GM12878 (cell line): Measurements from ENCODE around the gene CACNA1A. TPM values are rescaled to one million over a fixed set of nuclear protein-coding genes. Genes with fewer than 3 reads are reported as not detected.

Source experiments
- ATAC-seq: fragments of 200-7000 bp; cut with Tn5 transposase; 3 replicates; pipeline ENCODE4 v1.9.1; 2020; ENCODE audit warnings: mild to moderate bottlenecking, moderate library complexity
- BruUV-seq: library from RNA; stranded (reverse); fragments of 400-500 nt; replicated peaks from 2 replicates; lab custom pipeline; 2021; lab: Mats Ljungman, UMichigan
- CTCF ChIA-PET: fragments of 300-600 bp; sonication (Branson Sonifier 250); formaldehyde crosslinking; extraction: SDS; loops from one replicate; lab custom pipeline; 2021; ENCODE audit warnings: inconsistent platforms; lab: Yijun Ruan, JAX
- POLR2A ChIA-PET: fragments of 350-600 bp; formaldehyde crosslinking; extraction: SDS; loops from one replicate; lab custom pipeline; 2021; ENCODE audit warnings: inconsistent platforms; lab: Charles Lee
- RAD21 ChIA-PET: fragments of 300-600 bp; sonication (Branson Sonifier 250); formaldehyde crosslinking; loops from one replicate; lab custom pipeline; 2023; ENCODE audit warnings: antibody characterized with exemption; ENCODE audit not compliant: unreplicated experiment; lab: Charles Lee
- SMC1A ChIA-PET: fragments of 300-600 bp; sonication (Branson Sonifier 250); formaldehyde crosslinking; loops from one replicate; lab custom pipeline; 2023; ENCODE audit not compliant: unreplicated experiment, uncharacterized antibody; lab: Charles Lee
- DNase-seq: peaks from one replicate; pipeline ENCODE4 v3.0.0-alpha.2; 2011; ENCODE audit warnings: low read depth, low spot score
- FAIRE-seq: peaks from 3 replicates; lab custom pipeline; 2011; peaks lifted over from hg19 to GRCh38; lab: Jason Lieb, UNC
- H2AFZ ChIP-seq: 2 replicates; pipeline ENCODE4 v1.6.0; 2011; ENCODE audit warnings: low read depth, low read length, control low read depth; ENCODE audit not compliant: control insufficient read depth
- H3K27ac ChIP-seq: 2 replicates; pipeline ENCODE4 v1.5.1; 2011; ENCODE audit warnings: control low read depth; ENCODE audit not compliant: control insufficient read depth, insufficient read depth
- H3K27me3 ChIP-seq, 2 experiments: replicated peaks in 1 of 2; 2 replicates each; pipeline versions ENCODE4 v1.6.0 to v1.6.1; 2011; ENCODE audit warnings: low read length in 1 of 2; ENCODE audit not compliant: control insufficient read depth in 2 of 2, insufficient read depth in 2 of 2
- H3K36me3 ChIP-seq, 2 experiments: 2 replicates each; pipeline ENCODE4 v1.5.1; 2011; ENCODE audit warnings: low read length in 1 of 2; ENCODE audit not compliant: control insufficient read depth in 2 of 2, insufficient read depth in 2 of 2
- H3K4me1 ChIP-seq: 2 replicates; pipeline ENCODE4 v1.6.1; 2011; ENCODE audit warnings: mild to moderate bottlenecking, low read length, moderate library complexity, mixed read lengths; ENCODE audit not compliant: control insufficient read depth, insufficient read depth
- H3K4me2 ChIP-seq: 2 replicates; pipeline ENCODE4 v1.6.0; 2011; ENCODE audit warnings: control low read depth; ENCODE audit not compliant: control insufficient read depth, insufficient read depth
- H3K4me3 ChIP-seq: fragments of 200-600 bp; sonication (generic); 2 replicates; pipeline ENCODE4 v1.5.1; 2016
- H3K79me2 ChIP-seq: 2 replicates; pipeline ENCODE4 v1.6.0; 2011; ENCODE audit warnings: low read length; ENCODE audit not compliant: control insufficient read depth, insufficient read depth
- H3K9ac ChIP-seq: 2 replicates; pipeline ENCODE4 v1.8.0; 2011; ENCODE audit warnings: low read length, control low read depth, mixed read lengths; ENCODE audit not compliant: control insufficient read depth, insufficient read depth
- H3K9me3 ChIP-seq: replicated peaks from 3 replicates; pipeline ENCODE4 v1.5.1; 2011; ENCODE audit warnings: mild to moderate bottlenecking, low read length; ENCODE audit not compliant: control insufficient read depth, insufficient read depth
- H4K20me1 ChIP-seq: 2 replicates; pipeline ENCODE4 v1.6.0; 2011; ENCODE audit not compliant: control insufficient read depth, insufficient read depth
- ASH2L ChIP-seq: fragments of 300-600, 200-600 bp; sonication (generic); IDR thresholded peaks from 2 replicates; pipeline ENCODE4 v1.6.1; 2017; ENCODE audit warnings: low read depth, mild to moderate bottlenecking, borderline replicate concordance
- ATF7 ChIP-seq: fragments of 450-650 bp; IDR thresholded peaks from 2 replicates; pipeline ENCODE4 v1.6.1; 2016; ENCODE audit warnings: low read depth, mild to moderate bottlenecking
- BMI1 ChIP-seq: fragments of 450-650 bp; IDR thresholded peaks from 2 replicates; pipeline ENCODE4 v1.6.1; 2016; ENCODE audit warnings: mild to moderate bottlenecking, moderate library complexity, borderline replicate concordance
- E2F4 ChIP-seq: IDR thresholded peaks from 2 replicates; pipeline ENCODE4 v1.6.1; 2012; ENCODE audit warnings: low read depth, low read length, improper control_type of control experiment
- EED ChIP-seq: sonication (generic); IDR thresholded peaks from 2 replicates; pipeline ENCODE4 v1.6.1; 2016; ENCODE audit warnings: antibody characterized with exemption, low read depth
- KLF5 ChIP-seq: fragments of 450-650 bp; IDR thresholded peaks from 2 replicates; pipeline ENCODE4 v1.6.1; 2014; ENCODE audit warnings: mild to moderate bottlenecking; ENCODE audit not compliant: partially characterized antibody
- MLLT1 ChIP-seq: fragments of 450-650 bp; IDR thresholded peaks from 2 replicates; pipeline ENCODE4 v1.6.1; 2016; ENCODE audit warnings: mild to moderate bottlenecking
- MYC ChIP-seq: IDR thresholded peaks from 2 replicates; pipeline ENCODE4 v1.6.1; 2011; ENCODE audit warnings: mild to moderate bottlenecking, low read length, moderate library complexity, inconsistent platforms; ENCODE audit not compliant: insufficient read depth, insufficient replicate concordance, insufficient read length, severe bottlenecking
- NFXL1 ChIP-seq: fragments of 450-650 bp; IDR thresholded peaks from 2 replicates; pipeline ENCODE4 v1.6.1; 2017; ENCODE audit warnings: antibody characterized with exemption, mild to moderate bottlenecking, borderline replicate concordance
- RAD21 ChIP-seq: IDR thresholded peaks from 2 replicates; pipeline ENCODE4 v1.6.1; 2011; ENCODE audit warnings: mild to moderate bottlenecking, low read depth, low read length, moderate library complexity; ENCODE audit not compliant: insufficient read depth
- SIX5 ChIP-seq: IDR thresholded peaks from 2 replicates; pipeline ENCODE4 v1.6.1; 2011; ENCODE audit warnings: mild to moderate bottlenecking, low read depth, low read length, moderate library complexity; ENCODE audit not compliant: severe bottlenecking
- SMAD5 ChIP-seq: IDR thresholded peaks from 2 replicates; pipeline ENCODE4 v1.6.1; 2016; ENCODE audit warnings: antibody characterized with exemption, low read depth
- TCF7 ChIP-seq: IDR thresholded peaks from 2 replicates; pipeline ENCODE4 v1.6.1; 2014; ENCODE audit warnings: antibody characterized with exemption, borderline replicate concordance
- YBX1 ChIP-seq: fragments of 450-650 bp; IDR thresholded peaks from 2 replicates; pipeline ENCODE4 v1.6.1; 2016; ENCODE audit warnings: antibody characterized with exemption
- ZBTB40 ChIP-seq: fragments of 450-650 bp; IDR thresholded peaks from 2 replicates; pipeline ENCODE4 v1.6.1; 2016; ENCODE audit warnings: mild to moderate bottlenecking, moderate library complexity, borderline replicate concordance
- WGBS: methylation state at CpG from one replicate; pipeline ENCODE4 v1.1.6; 2016; ENCODE audit warnings: low lambda C conversion rate; ENCODE audit not compliant: insufficient replicate concordance, insufficient coverage; ENCODE audit errors: missing lambda C conversion rate; 5-methylcytosine and 5-hydroxymethylcytosine counted together
- in situ Hi-C: fragments of 300-500 bp; cut with MboI; formaldehyde crosslinking; loops from 9 replicates; pipeline ENCODE4 v1.14.3; 2018; ENCODE audit warnings: mixed read lengths
- intact Hi-C: fragments of 100-400 bp; cut with micrococcal nuclease; formaldehyde crosslinking; loops from one replicate; pipeline ENCODE4 v1.14.2; 2022; ENCODE audit not compliant: unreplicated experiment
- polyA plus RNA-seq, 11 experiments: library from polyadenylated mRNA; depleted of rRNA in 4 of 11; unstranded in 6 of 11; stranded (reverse) in 5 of 11; fragments of >200 nt; fragmentation: Nextera tagmentation in 4 of 11; fragmentation: Illumina TruSeq in 1 of 11; extraction: Ambion mirVana in 4 of 11; extraction: Trizol in 1 of 11; gene quantifications; 1 replicate in 1 of 11; 2 replicates in 10 of 11; pipeline versions ENCODE4 v1.2.1 to v1.2.3, GENCODE V29; 2011 to 2016; ENCODE audit warnings: inconsistent platforms in 2 of 11, missing spikeins in 2 of 11, low read depth in 1 of 11
- total RNA-seq, 4 experiments: library from RNA; depleted of rRNA in 3 of 4; stranded (reverse); fragments of >200 nt in 3 of 4; fragmentation: Illumina TruSeq in 1 of 4; extraction: Trizol in 1 of 4; gene quantifications; 2 replicates each; pipeline versions ENCODE4 v1.2.1 to v1.2.3, GENCODE V29; 2013 to 2021

CACNA1A gene
- total and polyA plus RNA-seq, 10 of the 15 experiments (the other 5 are each of a cell fraction or from before 2014, with no cell fraction given): 1.1 to 4.4 (median 2.5) TPM

GRCh38 chr19:13537454-13537853 lies 31.2 kb upstream of the CACNA1A start (continued):
- TF ChIP-seq ZBTB40: no peak
- TF ChIP-seq MYC: no peak
- TF ChIP-seq TCF7: no peak
- no peak for TF ChIP-seq SMAD5
- TF ChIP-seq ATF7: no peak
- no peak for TF ChIP-seq E2F4

GRCh38 chr19:13530720-13531119 lies 24.4 kb upstream of the CACNA1A start:
- FAIRE-seq (no peak), ATAC-seq (no peak), DNase-seq (no peak)
- SMC1A ChIA-PET: no interaction called here
- no peaks in the 10 kb centered on the region for H4K20me1 ChIP-seq
- in situ Hi-C loops: no loop called here
- intact Hi-C loops: no loop called here
- H3K4me2 ChIP-seq: no peak overlapping the region
- H2AFZ ChIP-seq: no peak overlapping the region
- H3K9me3 ChIP-seq: no peaks in the 10 kb centered on the region; the same call in 1 of the 3 replicates
- H3K79me2 ChIP-seq: no peaks in the 10 kb centered on the region
- POLR2A ChIA-PET: no interaction called here
- RAD21 ChIA-PET: no interaction called here
- no peaks in the 10 kb centered on the region for H3K36me3 ChIP-seq
- CTCF ChIA-PET: interaction anchor here (0.9 kb wide), 1 partner anchor 203 kb away, joined by 4 read pairs; no protein-coding TSS in a partner anchor
- H3K4me3 ChIP-seq: no peak overlapping the region
- no peak overlapping the region for H3K9ac ChIP-seq
- BruUV-seq: no TSS peak
- H3K27me3 ChIP-seq: no peaks in the 10 kb centered on the region
- no peaks in the 10 kb centered on the region for H3K4me1 ChIP-seq
- 3% methylated on average over 6 of the region's 6 CpGs for WGBS
- no peak overlapping the region for H3K27ac ChIP-seq
- TF ChIP-seq SIX5 (no peak), YBX1 (no peak), KLF5 (no peak), NFXL1 (no peak), RAD21 (no peak), ASH2L (no peak), EED (no peak), MLLT1 (no peak), BMI1 (no peak)
